ENCODE results near the gene FASN. TPM values are rescaled to one million over a fixed set of nuclear protein-coding genes. Genes with fewer than 3 reads are reported as not detected.

Gene FASN
- total RNA-seq, 2 donors from 2014 or later = 89.0 to 171 TPM

DNA sequence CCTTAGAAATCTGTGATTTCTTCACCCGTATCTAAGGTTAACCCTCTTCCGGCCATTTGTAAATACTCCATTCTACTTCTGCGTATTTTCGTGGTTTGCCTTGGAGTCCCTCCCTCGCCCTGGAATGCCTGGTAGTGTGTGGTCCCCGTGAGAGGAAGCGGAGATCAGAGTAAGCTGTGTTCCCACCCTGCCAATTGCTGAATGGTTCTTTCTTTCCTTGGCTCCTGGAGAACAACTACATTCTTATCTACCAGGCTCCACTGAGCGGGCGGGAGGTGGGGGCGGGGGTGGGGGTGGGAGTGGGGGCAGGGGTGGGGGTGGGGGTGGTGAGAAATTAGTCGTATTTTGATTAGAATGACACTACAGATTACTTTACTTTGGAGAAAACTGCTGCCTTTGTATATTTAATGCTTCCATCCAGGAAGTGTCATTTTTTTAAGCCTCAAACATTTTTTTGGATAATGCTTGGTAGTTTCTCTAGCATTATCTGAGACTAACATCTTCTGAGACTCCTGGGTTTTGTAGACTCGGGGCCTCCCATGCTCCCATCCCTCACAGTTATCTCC, 20.9 kb upstream of the FASN start:
- intact Hi-C loops (cut with DNase I, micrococcal nuclease) = no loop called here
- no peak for DNase-seq
- ATAC-seq = no peak

GRCh38 chr17:82118168-82118814, 20.3 kb upstream of the FASN start:
- intact Hi-C loops (cut with DNase I, micrococcal nuclease) = no loop called here
- DNase-seq (no peak), ATAC-seq (no peak)

DNA sequence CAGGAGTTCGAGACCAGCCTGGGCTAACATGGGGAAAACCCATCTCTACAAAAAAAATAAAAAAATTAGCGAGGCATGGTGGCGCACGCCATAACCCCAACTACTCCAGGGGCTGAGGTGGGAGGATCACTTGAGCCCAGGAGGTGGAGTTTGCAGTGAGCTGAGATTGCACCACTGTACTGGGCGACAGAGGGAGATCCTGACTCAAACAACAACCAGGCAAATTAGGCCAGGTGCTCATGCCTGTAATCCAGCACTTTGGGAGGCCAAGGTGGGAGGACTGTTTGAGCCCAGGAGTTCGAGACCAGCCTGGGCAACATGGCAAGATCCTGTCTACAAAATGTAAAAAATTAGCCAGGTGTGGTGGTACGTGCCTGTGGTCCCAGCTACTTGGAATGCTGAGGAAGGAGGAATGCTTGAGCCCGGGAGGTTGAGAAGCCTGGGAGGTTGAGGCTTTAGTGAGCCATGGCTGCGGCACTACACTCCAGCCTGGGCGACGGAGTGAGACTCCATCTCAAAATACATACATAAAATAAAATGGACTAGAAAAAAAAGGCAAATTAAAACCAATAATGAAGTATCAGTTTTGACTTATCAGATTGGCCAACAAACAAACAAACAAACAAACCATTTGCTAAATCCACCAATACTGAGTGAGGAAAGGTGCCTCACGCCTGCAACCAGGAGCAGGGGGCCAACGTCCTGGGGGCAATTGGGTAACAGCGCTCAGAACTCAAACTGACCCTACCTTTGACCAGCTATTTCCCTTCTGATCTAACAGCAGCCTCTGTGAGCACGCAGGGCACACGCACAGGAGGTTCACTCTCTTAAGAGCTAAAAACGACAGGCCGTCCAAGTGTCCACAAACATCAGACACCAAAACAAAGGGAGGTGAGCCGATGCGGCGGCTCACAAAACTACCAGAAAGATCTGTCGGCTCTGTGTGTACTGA, 19.4 kb upstream of the FASN start:
- ATAC-seq (no peak), DNase-seq (no peak)
- intact Hi-C loops (cut with DNase I, micrococcal nuclease) = no loop called here

GRCh38 chr17:82116246-82116645, 18.2 kb upstream of the FASN start:
- no peak for ATAC-seq
- intact Hi-C loops (cut with DNase I, micrococcal nuclease) = no loop called here
- DNase-seq = no peak

GRCh38 chr17:82114872-82115271, 16.8 kb upstream of the FASN start:
- no peak for ATAC-seq
- no peak for DNase-seq
- intact Hi-C loops (cut with DNase I, micrococcal nuclease) = no loop called here

DNA sequence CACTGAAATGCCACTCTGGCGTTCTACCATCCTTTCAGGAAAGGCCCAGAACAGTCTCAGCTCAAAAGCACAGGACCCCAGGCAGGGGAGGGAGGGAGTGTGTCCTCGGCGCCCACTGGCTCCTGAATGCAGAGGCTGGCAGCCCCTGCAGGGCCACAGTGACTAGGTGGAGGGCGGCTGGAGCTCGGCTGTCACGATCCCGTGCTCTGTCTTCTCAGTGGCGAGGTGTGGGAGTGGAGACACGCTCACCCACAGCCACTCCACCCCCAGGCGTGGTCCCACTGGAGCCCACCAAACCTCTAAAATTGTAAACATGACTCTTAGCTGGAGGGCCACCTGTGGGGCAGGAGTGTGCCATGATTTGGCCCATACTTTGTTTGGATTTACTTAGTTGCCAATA, 16.4 kb upstream of the FASN start:
- ATAC-seq = no peak
- intact Hi-C loops (cut with DNase I, micrococcal nuclease) = no loop called here
- DNase-seq = no peak

DNA sequence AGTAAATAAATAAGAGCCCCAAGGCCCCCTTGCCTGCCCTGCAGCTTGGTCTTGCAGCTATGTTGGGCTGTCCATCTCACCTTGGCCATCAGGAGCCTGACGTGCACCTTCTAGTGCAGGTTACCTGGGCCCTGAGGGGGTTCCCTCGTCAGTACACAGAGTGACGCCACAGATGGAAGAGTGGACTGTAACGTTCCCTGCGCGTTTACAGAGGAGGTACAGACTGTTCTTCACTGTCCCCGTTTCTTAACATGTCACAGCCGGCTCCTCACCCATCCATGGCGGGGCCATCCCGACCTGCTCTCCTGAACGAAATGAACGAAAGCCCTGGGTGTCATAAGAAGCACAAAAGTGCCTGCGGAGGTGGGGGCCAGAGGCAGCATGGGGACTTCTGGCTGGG, 15.9 kb upstream of the FASN start:
- ATAC-seq (no peak), DNase-seq (no peak)
- intact Hi-C loops (cut with DNase I, micrococcal nuclease) = no loop called here

DNA sequence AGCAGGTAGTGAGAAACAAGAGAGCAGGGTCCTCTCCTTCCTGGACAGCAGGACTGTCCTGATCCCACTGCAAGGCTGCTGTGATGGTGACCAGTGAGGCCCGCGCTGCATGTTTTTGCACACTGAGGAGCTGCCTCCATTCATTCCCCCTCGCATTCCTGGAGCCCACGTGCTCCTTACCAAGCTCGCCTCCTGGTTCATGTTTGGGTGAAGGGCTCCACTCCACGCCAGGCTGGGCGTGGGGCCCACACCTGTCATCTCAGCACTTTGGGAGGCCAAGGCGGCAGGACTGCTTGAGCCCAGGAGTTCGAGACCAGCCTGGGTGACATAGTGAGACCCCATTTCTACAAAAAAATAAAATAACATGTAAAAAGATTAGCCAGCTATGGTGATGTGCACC, 15.4 kb upstream of the FASN start:
- DNase-seq (no peak), ATAC-seq (no peak)
- intact Hi-C loops (cut with DNase I, micrococcal nuclease) = no loop called here

DNA sequence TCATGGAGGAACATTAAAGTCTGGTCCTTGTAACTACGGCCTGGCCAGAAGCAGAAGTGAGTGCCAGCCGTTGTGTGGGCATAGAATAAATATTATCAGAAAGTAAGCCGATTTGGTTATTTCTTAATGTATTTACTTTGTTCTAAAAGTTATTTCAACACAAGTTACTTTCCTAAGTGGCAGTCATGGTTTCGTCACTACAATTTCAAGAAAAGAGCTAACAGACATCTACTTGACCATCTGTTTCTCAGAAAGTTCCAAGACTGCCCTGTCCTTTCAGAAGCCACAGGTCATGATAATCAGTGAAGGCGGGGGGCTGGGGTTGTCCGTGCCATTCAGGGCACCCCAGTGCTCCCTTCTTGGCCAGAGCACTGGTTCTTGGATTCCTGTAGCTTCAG, 14.9 kb upstream of the FASN start:
- no peak for ATAC-seq

DNA sequence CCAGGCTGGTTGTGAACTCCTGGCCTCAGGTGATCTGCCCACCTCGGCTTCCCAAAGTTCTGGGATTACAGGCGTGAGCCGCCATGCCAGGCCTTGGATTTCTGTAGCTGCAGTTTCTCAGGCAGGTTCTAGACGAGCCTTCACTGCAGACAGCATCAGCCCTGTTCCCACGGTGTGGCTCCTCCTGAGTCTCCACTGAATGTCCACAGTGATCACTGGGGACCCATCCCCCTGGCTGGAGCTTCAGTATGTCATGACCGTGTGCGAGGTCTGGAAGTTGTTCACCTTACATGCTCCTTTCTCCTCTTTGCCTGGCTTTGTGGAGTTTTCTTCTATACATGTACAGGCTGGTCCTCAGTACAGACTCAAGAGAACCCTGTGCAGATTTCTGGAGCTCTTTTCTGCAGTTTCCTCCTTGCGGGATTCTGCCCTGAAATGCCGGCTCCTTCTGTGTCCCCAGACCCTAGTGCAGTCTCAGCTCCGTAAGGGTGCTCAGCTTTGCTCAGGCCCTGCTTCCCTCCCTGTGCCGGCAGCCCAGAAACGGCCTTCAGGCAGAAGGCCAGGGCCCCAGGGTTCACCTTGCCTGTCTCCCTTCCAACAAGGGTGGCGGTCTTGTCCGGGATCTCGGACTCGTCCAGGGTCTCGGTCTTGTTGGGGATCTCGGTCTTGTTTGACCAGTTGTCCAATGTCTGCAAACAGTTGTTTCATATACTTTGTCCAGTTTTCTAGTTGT, 14.3 kb upstream of the FASN start:
- ATAC-seq = no peak
- no peak for DNase-seq
- intact Hi-C loops (cut with DNase I, micrococcal nuclease) = no loop called here

More for the DNA sequence above, 14.9 kb upstream of the FASN start:
- no peak for DNase-seq
- intact Hi-C loops (cut with DNase I, micrococcal nuclease) = no loop called here

- intact Hi-C loops (cut with DNase I, micrococcal nuclease) = no loop called here
- no peak for ATAC-seq
- DNase-seq = no peak
Measured at GRCh38 chr17:82110298-82110697, 12.3 kb upstream of the FASN start.

DNA sequence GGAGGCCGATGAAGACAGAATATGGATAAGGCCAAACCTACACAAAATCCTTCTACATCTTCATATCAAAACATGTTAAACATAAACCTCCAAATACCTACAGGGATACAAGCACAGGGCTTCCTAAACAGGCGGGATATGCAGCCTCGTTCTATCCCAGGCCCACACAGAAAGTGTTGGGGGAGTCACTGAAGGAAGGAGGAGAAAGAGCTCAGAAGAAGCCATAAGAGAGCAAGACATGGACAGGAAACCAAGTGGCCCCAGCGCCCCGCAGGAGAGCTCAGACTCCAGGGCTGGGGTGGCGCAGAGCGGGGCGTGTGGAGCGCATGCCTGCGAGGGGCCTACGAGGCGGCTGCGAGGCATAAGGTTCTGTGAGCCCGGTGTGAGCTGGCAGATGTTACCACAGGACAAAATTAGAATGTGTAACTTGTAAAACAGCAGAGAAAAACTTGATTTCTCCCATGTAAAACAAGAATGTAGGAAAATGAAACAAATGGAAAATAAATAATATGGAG, 11.0 kb upstream of the FASN start:
- intact Hi-C loops (cut with DNase I, micrococcal nuclease) = no loop called here
- DNase-seq = no peak
- no peak for ATAC-seq

- DNase-seq = no peak
- ATAC-seq = no peak
- intact Hi-C loops (cut with DNase I, micrococcal nuclease) = no loop called here
Measured at GRCh38 chr17:82108496-82108945, 10.5 kb upstream of the FASN start.

DNA sequence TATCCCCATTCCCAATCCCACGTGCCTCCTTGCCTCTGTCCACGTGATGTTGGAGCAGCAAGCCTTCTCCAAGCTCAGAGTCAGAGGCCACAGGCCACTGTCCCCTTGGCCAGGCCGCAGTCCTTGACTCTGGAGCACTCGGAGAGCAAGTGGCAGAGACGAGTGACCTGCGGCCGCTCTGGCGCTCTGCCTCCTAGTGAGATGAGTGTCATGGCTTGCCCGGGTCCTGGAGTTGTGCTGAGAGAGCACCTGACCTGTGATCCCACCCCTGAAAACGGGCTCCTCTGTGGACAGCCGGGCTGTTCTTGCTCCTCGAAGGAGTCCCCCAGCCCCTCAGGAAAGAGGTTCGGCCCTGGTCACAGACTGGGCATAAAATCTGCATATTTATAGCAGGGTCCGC, 10.0 kb upstream of the FASN start:
- ATAC-seq = no peak

GRCh38 chr17:82107341-82107860, 9.4 kb upstream of the FASN start:
- no peak for DNase-seq
- no peak for ATAC-seq

More for the DNA sequence above, 10.0 kb upstream of the FASN start:
- intact Hi-C loops (cut with DNase I, micrococcal nuclease) = no loop called here
- DNase-seq = no peak

DNA sequence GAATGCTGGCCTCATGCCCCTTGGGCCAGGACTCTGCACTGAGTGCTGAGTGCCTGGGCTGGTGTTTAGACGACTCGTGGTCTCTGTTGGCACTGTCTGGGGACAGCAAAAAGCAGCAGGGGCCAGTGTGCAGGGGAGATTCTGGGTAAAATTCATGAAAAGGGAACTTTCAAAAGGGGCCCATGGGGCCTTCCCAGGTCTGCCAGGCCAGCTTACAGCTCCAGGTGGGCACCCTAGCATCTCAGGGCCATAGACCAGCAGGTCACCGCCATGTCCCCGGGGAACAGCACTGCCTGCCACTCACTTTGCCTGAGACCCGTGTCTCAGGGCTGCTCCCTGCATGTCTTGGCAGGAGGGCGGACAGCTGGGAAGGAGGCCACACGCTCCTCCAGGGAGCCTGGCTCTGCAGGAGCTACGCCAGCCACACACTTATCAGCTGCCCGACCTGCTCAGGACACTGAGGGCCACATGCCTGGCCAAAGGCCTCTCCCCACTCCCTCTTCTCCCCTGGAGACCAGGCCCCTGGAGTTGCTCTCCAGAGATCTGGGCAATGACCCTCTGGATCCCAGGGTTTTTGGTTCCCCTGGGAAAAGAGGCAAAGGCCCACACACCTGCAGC, 8.8 kb upstream of the FASN start:
- DNase-seq = no peak
- peak; percentile 2 for ATAC-seq
- intact Hi-C loops (cut with DNase I, micrococcal nuclease) = no loop called here

More at GRCh38 chr17:82107341-82107860, 9.4 kb upstream of the FASN start:
- intact Hi-C loops (cut with DNase I, micrococcal nuclease) = no loop called here

DNA sequence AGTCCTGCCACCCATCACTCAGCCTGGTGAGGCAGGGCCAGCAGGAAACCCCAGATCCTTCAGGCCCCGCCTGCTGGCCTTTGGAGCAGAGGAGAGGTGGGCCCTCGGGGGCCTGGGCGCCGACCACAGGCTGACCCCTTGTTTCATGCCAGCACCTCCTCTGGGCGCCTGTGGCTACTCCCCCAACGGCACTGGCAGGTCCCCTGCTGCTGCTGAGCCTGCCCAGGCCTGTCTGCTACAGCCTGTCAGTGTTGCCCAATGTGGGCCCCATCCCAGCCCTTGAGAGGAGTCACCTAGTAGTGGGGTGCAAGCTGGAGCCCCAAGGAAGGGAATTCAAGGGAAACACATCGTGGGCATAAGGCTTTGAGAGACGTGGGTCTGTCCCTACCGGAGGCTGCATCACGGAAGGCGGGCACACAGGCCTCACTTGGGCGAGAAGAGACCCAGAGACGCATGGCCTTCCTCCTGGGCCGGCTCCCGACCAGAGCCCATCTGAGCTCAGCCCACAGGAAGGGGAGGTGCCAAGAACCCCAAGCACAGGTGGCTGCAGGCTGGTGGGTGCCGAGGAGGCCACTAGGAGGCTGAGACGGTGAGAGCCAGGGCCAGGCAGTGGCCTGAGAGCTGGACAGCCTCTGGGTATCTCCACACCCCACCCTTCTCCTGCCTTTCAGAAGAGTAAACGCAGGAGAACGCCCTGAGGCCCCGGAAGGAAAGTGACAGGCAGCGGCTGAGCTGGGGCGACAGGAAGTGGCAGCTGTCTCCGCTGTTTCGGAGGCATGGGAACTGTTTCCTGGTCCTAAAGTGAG, 8.0 kb upstream of the FASN start:
- DNase-seq = peak; percentile 79 to 80
- peak; percentile 80 for ATAC-seq
- intact Hi-C loops (cut with DNase I, micrococcal nuclease) = no loop called here
